HG03139 (cell line): ENCODE measurements around the gene HOXB6.

Experiments used
- ATAC-seq: cut with Tn5 transposase; IDR thresholded peaks from one replicate; pipeline ENCODE4 v1.9.1; 2021; ENCODE audit not compliant: unreplicated experiment

HOXB6 gene

GRCh38 chr17:48583708-48584222, 21.0 kb downstream of the HOXB6 start:
- ATAC-seq, result no peak

GRCh38 chr17:48582750-48583069, 22.1 kb downstream of the HOXB6 start:
- no peak for ATAC-seq

GRCh38 chr17:48579760-48580554, 24.8 kb downstream of the HOXB6 start:
- no peak for ATAC-seq

- no peak for ATAC-seq
Measured at GRCh38 chr17:48579471-48579759, 25.4 kb downstream of the HOXB6 start.

GRCh38 chr17:48578616-48579470, 25.9 kb downstream of the HOXB6 start:
- peak; percentile 31 for ATAC-seq

- ATAC-seq, result peak; percentile 45
Measured at GRCh38 chr17:48577946-48578615, 26.7 kb downstream of the HOXB6 start, which contains the start of gene HOXB4. HOXB4 (minus strand) TSS chr17:48578350; CDS start chr17:48578319, 31 bp downstream.

GRCh38 chr17:48577330-48577945, 27.3 kb downstream of the HOXB6 start:
- no peak for ATAC-seq

- no peak for ATAC-seq
Measured at GRCh38 chr17:48576479-48577309, 28.1 kb downstream of the HOXB6 start.

- ATAC-seq, result no peak
Measured at GRCh38 chr17:48575673-48576478, 28.9 kb downstream of the HOXB6 start.

GRCh38 chr17:48575066-48575582, 29.7 kb downstream of the HOXB6 start:
- no peak for ATAC-seq

- no peak for ATAC-seq
Measured at GRCh38 chr17:48574505-48575065, 30.2 kb downstream of the HOXB6 start.

GRCh38 chr17:48571826-48572417, 32.9 kb downstream of the HOXB6 start:
- no peak for ATAC-seq

- no peak for ATAC-seq
Measured at GRCh38 chr17:48571024-48571818, 33.6 kb downstream of the HOXB6 start.

GRCh38 chr17:48570325-48571023, 34.3 kb downstream of the HOXB6 start:
- no peak for ATAC-seq

GRCh38 chr17:48569674-48570324, 35.0 kb downstream of the HOXB6 start:
- ATAC-seq, result no peak

- no peak for ATAC-seq
Measured at GRCh38 chr17:48569240-48569582, 35.6 kb downstream of the HOXB6 start.
